Measurements from ENCODE around the gene ANKRD29. TPM values are rescaled to one million over a fixed set of nuclear protein-coding genes. Genes with fewer than 3 reads are reported as not detected.

ANKRD29 gene
- total RNA-seq, 1 donor from 2014 or later = 0.07 TPM

DNA sequence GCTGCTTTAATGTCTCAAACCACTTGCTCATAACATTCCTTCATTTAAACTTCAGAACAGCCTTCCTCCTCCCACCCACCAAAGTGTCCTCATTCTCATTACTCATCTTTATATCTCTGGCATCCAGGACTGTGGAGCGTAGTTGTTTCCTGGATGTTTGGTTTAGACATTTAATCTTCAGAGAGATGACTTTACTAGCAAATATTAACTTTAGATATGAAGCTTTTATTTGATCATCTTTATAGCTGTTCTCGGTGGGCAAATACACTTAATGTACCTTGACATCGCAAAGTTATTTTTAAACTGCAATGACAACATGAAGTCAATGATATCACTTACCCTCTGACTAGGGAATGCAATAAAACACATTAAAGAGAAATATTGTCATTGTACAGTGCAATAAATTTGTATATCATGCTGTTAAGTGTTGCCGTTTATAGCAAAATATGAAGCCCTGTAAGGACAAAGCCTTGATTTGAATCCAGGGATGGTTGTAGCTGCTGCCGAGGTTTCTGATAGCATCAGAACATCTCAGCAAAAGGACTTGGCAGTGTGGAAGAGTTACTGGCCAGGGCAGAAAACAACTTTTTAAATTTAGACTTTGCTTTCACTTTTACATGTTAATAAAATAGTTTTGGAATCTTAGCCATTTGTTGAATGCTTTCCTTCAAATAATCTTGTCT is 21.9 kb upstream of the ANKRD29 start:
- intact Hi-C loops (cut with micrococcal nuclease) = loop anchor here (5.0 kb wide), 1 partner anchor 62 kb away; no protein-coding TSS in a partner anchor

DNA sequence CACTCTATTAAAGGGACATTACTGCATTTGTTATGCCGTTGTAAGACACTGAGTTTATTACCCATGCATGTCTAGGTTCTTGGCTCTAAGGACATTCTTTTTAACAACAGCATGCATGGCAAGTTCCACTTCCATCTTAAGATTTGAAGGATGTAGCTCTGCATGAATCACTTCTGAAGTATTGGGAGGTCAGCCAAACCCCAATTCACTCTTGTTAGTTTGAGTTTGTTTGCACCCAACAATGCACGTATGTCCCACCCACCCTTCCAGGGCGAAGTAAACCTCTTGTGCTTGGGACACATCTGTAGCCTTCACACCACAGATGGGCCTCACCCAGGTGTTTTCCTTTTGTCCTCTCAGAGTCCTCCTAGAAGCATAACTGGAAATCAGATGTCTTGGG is 21.0 kb upstream of the ANKRD29 start:
- intact Hi-C loops (cut with micrococcal nuclease) = no loop called here

DNA sequence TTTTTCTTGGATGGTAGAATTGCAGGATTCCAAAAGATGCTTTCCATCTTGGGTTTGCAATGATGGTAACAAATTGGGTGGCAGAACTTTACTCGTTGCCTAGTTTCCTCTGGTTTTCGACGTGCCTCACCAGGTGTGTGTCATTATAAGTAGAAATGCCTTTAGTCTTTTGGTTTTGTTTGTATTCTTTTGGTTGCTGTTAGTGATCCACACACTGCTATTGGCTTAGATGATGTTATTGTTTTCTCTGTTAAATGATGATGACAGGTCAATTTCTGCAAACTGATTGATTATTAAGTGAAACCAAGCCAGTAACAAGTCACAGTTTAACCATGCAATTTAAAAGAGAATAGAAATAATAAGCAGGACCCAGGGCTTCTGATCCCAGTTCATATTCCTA is 20.4 kb upstream of the ANKRD29 start:
- intact Hi-C loops (cut with micrococcal nuclease) = no loop called here

DNA sequence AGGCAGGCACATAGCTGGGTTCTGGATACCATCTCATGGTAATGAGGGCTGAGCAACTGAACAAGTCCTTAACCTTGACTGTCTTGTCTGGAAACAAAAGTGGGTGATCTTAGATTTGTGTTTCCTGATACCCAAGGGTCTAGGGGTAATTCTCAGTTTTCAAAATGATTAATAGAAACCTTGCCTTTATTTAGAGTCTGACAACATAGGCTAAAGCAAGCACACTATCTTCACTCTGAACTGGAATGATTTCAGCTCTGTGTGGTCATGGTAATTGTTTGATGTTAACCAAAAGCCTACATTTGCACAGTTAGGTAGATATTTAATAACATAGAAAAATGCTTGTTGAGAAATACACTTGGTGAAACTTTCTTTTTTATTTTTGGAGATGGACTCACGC is 19.8 kb upstream of the ANKRD29 start:
- intact Hi-C loops (cut with micrococcal nuclease) = no loop called here

DNA sequence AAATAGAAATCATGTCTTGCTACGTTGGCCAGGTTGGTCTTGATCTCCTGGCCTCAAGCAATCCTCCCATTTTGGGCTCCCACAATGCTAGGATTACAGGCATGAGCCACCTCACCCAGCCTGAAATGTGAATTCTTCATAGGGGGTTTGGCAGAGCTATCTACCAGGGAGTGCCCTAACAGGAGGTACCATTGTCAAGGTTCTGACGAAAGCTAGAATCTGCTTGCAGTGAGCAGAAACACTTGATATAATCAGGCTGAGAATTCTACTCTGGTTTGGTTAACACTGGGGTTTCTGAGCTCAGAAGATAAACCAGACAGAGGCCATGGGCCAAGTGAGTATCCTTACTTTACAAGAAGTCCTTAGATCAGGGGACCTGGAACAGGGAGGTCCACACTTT is 19.3 kb upstream of the ANKRD29 start:
- intact Hi-C loops (cut with micrococcal nuclease) = no loop called here

DNA sequence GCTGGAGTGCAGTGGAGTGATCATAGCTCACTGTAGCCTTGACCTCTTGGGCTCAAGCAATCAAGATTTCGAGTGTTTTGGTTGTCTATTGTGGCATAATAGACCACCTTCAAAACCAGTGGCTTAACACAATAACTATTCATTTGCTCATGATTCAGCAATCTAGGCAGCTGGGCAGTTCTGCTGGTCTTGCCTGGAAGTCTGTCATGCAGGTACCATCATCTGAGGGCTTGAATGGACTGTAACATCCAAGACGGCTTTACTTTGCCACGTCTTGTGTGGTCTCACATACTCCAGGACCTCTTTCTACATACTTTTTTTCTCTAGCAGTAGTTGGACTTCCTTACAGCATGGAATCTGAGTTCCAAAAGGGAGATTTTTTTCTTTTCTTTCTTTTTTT is 13.2 kb upstream of the ANKRD29 start:
- intact Hi-C loops (cut with micrococcal nuclease) = no loop called here

DNA sequence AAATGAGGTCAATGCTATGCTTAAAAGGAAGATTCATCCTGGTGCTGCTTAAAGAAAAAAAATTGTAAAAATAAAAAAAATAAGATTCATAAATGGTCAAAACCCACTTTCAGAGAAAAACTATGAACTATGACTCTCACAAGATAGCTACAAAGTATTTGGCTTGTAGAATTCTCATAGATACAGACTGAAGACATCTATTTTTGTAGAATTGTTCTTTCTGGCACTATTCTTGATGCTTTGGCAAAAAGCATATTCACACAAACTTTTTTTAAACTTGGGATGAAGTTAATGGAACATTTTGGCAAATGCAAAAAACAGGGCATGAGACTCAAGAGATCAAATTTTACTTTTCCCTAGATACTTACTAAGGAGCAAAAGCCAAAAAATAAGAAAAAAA is 12.5 kb upstream of the ANKRD29 start:
- intact Hi-C loops (cut with micrococcal nuclease) = no loop called here

DNA sequence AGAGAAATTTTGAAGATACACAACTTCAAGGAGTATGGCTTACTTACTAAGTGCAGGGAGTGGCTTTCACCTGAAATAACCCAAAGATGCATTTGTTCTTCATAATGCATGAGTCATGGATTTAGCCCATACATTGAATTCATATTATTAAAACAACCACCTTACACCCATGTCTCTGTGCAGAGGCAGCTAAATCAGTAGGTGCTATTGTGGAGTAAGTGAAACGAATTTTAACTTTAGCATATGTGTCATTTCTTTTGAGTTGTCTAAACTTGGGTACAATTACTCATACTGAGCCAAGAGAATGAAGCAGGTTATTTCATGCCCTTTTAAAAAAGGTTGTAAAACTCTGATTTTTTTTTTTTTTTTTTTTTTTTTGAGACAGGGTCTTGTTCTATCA is 11.0 kb upstream of the ANKRD29 start:
- intact Hi-C loops (cut with micrococcal nuclease) = no loop called here

DNA sequence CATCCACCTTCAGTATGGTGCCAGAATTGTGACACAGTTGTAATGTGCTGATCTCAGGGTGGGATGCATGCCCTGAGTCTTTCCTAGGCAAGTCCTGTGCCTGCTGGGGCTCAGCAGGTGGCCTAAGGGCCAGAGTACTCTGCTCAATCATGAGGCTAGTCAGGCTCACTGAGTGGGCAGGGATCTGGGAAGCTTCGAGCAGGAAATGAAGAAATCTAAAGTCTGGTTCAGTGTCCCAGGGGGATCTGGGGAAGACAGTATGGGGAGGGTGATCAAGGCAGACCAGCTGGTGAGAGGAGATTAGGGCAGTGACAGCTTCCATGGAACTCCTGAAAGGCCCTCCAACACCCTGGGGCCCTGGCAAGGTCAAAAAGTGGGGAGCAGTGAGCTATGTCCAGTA is 8.9 kb upstream of the ANKRD29 start:
- intact Hi-C loops (cut with micrococcal nuclease) = no loop called here

DNA sequence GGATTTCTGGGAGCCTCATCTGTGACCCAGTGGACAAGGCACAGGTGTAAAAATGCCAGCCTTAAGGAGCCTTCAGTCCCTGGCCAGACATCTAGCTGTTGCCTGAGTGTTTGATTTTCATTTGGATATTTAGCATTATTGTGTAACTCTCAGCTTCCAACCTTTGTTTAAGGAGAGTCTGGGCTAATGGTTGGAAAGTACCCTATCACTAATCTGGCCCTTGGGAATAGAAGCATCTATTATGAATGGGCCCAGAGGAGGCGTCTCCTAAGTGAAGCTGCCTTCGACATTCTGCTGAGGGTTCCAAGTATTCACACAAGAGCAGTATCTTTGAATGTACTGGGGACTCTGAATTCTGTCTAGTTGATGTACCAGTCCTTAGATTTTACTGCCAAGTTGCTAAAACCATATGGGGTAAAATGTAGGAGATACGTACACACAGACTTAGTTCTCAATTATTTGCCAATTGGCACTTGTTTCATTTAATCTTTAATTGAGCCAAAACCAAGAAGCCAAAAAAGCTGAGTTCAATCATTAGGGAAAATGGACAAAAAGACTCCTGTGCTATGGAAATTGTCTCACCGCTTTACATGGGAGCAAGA is 7.2 kb upstream of the ANKRD29 start:
- intact Hi-C loops (cut with micrococcal nuclease) = no loop called here

DNA sequence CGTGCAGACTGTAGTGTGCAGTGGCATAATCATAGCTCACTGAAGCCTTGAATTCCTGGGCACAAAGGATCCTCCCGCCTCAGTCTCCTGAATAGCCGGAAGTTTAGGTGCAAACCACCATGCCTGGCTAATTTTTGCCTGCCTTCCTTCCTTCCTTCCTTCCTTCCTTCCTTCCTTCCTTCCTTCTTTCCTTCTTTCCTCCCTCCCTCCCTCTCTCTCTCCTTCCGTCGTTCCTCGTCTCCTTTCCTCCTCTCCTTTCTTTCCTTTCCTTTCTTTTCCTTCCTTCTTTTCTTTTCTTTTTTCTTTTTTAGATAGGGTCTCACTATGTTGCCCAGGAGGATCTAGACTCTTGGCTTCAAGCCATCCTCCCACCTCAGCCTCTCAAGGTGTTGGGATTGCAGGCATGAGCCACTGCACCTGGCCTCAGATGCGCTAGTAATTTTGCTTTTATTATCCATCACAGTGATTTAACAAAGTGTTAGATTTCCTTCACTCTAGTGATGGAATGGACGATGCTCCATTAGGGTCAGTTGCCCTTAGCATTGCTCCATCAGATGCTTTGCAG is 6.6 kb upstream of the ANKRD29 start:
- intact Hi-C loops (cut with micrococcal nuclease) = no loop called here

DNA sequence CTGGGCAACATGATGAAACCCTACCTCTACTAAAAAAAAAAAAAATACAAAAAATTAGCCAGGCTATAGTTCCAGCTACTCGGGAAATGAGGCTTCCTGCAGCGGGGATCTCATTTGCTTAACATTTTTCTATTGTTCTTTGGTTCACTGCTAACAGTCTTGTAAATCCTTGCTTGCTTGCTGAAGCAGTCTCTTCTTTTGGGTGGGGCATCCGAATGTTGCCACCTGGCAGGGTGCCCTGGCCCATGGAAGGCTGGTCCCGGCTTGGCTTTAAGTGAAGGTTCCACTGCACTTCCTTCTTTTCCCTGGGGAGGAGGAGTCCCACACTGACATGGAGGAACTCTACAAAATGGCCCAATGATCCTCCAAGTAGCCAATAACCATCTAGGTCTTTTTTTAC is 6.0 kb upstream of the ANKRD29 start:
- intact Hi-C loops (cut with micrococcal nuclease) = no loop called here

DNA sequence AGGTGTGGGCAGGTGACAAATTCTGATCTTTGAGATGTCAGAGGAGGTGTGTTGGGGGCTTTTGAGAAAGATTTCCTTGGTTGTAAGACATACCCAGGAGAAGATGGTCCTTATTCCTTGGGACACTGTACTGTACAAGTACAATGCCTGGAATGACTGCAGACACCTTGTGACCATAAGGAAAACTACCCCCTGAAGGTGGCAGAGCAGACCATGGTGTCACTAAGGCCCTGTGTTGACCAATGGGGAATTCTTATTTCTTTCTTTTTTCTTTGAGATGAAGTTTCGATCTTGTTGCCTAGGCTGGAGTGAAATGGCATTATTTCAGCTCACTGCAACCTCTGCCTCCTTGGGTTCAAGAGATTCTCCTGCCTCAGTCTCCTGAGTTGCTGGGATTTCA is 4.4 kb upstream of the ANKRD29 start:
- intact Hi-C loops (cut with micrococcal nuclease) = no loop called here

DNA sequence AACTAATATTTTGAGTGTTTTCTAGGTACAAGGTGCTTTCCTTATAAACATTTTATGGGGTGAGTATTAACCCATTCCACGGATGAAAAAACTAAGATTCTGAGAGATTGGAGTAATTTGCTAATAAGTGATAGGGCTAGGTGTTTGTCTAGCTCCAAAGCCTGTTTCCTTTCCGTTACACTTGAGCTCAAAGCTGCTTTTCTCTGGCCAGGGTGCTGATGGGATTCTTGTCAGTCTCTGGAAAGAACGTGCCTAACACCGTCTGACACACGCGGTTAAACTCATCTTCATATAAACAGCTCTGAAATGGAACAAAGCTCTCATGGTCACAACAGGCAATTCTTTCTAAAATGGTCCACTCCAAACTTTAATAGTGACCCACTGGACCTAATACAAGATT is 2.0 kb upstream of the ANKRD29 start:
- intact Hi-C loops (cut with micrococcal nuclease) = no loop called here

DNA sequence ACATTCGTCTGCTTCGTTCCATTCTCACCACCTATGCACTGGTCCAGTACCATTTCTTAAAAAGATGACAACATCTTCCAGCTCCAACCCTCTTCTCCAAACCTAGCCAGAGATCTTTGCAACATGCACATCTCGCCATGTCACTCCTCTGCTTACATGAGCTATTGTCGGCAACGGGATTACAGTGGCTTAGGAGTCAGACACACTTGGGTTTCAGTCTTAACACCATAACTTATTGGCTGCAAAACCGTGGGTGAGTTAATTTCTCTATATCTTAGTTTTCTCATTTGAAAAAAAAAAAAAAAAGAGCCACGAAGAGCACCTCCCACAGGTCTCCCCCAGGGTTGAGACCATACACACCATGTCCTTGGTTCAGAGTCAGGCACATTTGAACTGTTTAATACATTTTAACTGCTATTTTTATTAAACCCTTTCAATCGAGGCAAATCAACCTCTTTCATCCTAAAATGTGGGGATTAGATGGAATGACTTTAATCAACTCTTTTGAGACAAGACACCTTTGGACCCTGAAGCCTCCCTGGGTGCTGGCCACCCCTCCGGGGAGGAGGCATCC is 889 bp downstream of the ANKRD29 start:
- intact Hi-C loops (cut with micrococcal nuclease) = no loop called here

DNA sequence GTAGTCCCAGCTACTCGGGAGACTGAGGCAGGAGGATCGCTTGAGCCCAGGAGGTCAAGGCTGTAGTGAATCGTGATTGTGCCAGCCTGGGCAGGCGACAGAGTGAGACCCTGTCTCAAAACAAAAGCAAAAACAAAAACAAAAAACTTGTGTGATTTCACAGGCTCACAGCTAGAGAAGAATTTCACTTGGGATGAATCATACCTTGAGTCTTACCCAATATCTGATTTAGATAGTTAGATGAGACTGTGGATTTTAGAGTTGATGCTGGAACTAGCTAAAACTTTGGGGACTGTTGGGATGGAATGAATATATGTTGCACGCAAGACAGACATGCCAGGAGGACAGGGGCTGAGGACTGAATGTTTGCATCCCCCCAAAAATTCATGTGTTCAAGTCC is 4.4 kb downstream of the ANKRD29 start:
- intact Hi-C loops (cut with micrococcal nuclease) = no loop called here

DNA sequence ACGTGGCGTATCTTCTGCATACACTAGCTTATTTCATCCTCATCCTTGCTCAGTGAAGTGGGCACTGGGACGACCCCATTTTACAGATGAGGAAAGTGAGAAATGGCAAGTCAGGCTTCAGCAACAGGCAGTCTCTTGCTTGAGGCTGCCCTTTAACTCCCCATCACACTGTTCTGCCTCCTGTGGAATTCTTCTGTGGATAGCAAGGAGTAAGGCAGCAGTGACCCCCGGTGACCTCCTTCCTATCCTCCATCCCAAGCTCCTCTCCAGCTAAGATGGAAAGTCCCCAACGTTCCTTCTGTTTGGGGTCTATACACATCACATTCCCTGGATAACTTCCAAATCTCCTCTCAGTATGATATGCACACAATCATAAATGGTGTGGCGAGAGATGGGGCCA is 10.5 kb downstream of the ANKRD29 start:
- intact Hi-C loops (cut with micrococcal nuclease) = no loop called here

DNA sequence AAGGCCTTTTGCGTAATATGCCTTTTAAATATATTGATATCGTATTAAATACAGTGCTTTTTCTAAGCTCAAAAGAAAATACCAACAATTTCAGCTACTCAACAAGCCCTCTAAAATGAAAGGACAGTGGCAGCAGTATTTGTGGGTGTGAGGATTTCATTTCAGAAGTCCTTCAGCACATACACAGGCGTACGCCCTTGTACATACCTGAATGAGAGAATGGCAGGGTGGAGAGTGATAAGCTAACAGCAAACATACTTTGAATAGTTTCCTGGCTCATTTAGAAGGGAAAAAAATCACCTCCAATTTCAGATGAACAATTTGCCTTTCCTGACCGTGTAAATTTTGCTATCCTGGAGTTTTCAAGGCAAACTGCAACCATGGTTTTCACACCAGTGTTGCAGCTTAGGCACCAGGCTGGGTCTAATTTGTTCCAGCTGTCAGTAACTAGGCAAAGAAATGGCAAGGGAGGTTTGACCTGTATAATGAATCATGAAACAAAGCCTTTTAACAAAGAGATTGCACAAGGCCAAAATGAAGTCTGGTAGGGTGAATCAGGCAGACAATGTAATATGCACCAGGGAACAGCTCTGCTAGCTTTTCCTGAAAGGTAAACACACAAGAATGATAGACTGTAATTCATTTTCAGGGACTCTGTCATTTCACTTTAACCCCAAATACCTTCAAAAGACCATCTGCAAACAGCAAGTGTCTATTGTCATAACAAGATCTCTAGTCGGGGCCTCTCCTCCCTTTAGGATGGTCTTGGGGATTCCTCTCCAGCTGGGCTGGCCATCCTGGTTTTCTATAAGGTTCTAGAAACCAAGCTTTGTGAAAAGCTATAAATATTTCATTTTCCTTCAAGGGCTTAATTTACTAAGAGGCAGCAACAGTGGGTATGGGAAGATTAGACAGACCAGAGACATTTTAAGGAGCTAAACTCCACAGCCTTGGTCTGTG is 11.5 kb downstream of the ANKRD29 start:
- intact Hi-C loops (cut with micrococcal nuclease) = no loop called here

DNA sequence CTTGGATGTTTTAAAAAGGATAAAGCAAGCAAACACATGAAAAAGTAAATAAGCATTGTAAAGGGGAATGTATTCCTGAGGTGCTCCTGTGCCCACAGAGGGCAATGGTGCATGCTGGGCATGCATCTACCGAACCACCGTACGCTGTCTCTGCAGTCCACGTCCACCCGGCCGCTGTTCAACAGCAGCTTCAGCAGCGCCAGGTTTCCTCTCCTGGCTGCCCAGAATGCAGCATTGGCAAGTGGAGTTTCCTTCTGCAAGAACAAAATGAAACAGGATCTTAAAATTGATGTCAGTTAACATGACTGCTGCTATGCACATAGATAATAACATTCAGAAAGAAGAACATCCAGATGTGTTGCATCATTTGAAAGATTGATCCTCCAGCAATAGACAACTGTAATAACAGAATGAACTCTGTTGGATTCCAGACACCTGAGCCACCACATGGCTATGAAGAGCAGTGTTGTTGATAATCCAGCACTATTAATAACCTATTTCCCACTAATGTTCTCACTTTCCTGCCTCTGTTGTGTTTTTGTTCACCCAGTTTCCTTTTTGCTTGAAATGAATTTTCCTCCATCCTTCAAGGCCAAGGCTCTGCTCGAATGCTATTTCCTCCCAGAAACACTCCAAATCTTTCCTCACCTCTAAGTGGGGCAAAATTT is 13.6 kb downstream of the ANKRD29 start:
- intact Hi-C loops (cut with micrococcal nuclease) = no loop called here

DNA sequence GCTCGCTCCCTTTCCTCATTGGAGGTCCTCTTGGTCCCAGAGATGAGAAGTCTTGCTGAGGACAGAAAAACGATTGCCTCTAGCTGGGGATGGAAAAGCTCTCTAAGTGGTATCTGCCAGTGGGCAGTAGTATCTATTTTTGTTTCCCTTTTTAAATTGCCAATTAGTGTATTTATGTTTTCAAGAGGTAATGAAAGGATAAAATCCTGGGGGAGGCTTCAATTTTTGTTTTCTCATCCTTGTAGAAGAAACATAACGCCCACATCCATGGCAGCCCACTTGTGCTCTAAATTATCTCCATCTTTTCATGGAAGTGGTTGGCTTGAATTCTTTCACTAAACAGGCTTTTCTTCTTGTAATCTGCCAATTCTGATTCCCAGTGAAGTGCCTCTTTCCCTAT is 14.3 kb downstream of the ANKRD29 start:
- intact Hi-C loops (cut with micrococcal nuclease) = no loop called here

DNA sequence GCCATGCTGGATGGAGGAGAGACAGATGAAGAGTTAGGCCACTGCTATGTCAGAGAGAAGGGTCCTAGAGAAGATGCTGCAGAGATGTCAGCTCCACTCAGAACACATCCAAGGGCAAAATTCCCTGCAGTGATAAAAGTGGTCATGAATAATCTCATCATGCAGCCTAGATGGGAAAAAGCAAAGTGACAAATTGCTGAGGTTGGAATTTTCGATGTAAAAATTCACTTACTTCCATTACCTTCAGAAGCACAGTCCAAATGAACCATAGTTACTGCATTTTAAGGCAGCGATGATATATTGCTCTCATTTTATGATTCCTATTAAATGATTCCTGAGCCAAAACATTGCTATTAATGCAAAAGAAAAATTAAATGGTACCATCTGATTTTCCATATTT is 16.4 kb downstream of the ANKRD29 start:
- intact Hi-C loops (cut with micrococcal nuclease) = no loop called here

Measured in T-helper 2 cell treated with Interferon-gamma antibody and Interleukin-4, amounts not matched to agents 100 ng/mL and 5 ng/mL, for 36 hours (primary cell).